K562 (cell line): ENCODE data around the gene NRCAM. TPM values are rescaled to one million over a fixed set of nuclear protein-coding genes. Genes with fewer than 3 reads are reported as not detected.
A peak's percentile ranks its signal among the peaks of the same experiment; 100 is the strongest.

Experiments used
- CEBPG ChIP-seq, 3 experiments: fragments of 200-800 bp in 1 of 3; sonication (Bioruptor generic) in 1 of 3; sonication (generic) in 1 of 3; formaldehyde crosslinking in 1 of 3; IDR thresholded peaks in 2 of 3; conservative IDR thresholded peaks in 1 of 3; 2 replicates each; pipeline versions ENCODE4 v1.6.1 to v1.8.0; 2016 to 2022; ENCODE audit warnings: missing compliant biosample characterization in 2 of 3, missing genetic modification characterization in 2 of 3, mild to moderate bottlenecking in 1 of 3, missing genetic modification reagents in 1 of 3
- CHD7 ChIP-seq: fragments of 200-600 bp; sonication (generic); IDR thresholded peaks from one replicate; pipeline ENCODE4 v1.6.1; 2012; ENCODE audit warnings: mild to moderate bottlenecking, low read depth, low read length, inconsistent platforms
- HNRNPL ChIP-seq: fragments of 200-400 bp; formaldehyde crosslinking; IDR thresholded peaks from 2 replicates; pipeline ENCODE4 v1.6.1; 2017; ENCODE audit warnings: low read depth, mild to moderate bottlenecking, low read length
- ILK ChIP-seq: fragments of 450-650 bp; IDR thresholded peaks from 2 replicates; pipeline ENCODE4 v1.6.1; 2016; ENCODE audit warnings: missing genetic modification characterization, low read depth, mild to moderate bottlenecking, missing compliant biosample characterization, moderate library complexity, borderline replicate concordance
- MBD1 ChIP-seq: fragments of 250-450 bp; sonication (Bioruptor Pico); IDR thresholded peaks from 2 replicates; pipeline ENCODE4 v1.8.0; 2022; ENCODE audit warnings: inconsistent platforms
- RBM15 ChIP-seq: fragments of 200-400 bp; formaldehyde crosslinking; IDR thresholded peaks from 2 replicates; pipeline ENCODE4 v1.6.1; 2018; ENCODE audit warnings: mild to moderate bottlenecking, low read length, moderate library complexity; ENCODE audit not compliant: insufficient read depth
- SREBF1 ChIP-seq: fragments of 150-350 bp; IDR thresholded peaks from 2 replicates; pipeline ENCODE4 v1.6.1; 2014; ENCODE audit warnings: antibody characterized with exemption, low read depth, low read length, borderline replicate concordance
- THRAP3 ChIP-seq: fragments of 450-650 bp; IDR thresholded peaks from 2 replicates; pipeline ENCODE4 v1.6.1; 2016; ENCODE audit warnings: mild to moderate bottlenecking, inconsistent platforms, borderline replicate concordance
- ZBTB34 ChIP-seq: fragments of 250-450 bp; sonication (Bioruptor Pico); IDR thresholded peaks from 2 replicates; pipeline ENCODE4 v1.8.0; 2021; ENCODE audit warnings: mild to moderate bottlenecking, moderate library complexity
- polyA plus RNA-seq, 8 experiments: library from polyadenylated mRNA; depleted of rRNA in 4 of 8; stranded (reverse) in 5 of 8; unstranded in 3 of 8; fragments of >200 nt; fragmentation: Nextera tagmentation in 2 of 8; fragmentation: Illumina TruSeq in 1 of 8; extraction: Ambion mirVana in 2 of 8; extraction: Trizol in 1 of 8; gene quantifications; 2 replicates each; pipeline versions ENCODE4 v1.2.1 to v1.2.3, GENCODE V29; 2011 to 2014; ENCODE audit warnings: inconsistent platforms in 1 of 8, missing spikeins in 1 of 8
- total RNA-seq, 7 experiments: library from RNA; depleted of rRNA in 6 of 7; stranded (reverse); fragments of >200 nt in 6 of 7; fragmentation: Illumina TruSeq in 2 of 7; extraction: Trizol in 2 of 7; gene quantifications; 2 replicates each; pipeline versions ENCODE4 v1.2.1 to v1.2.3, GENCODE V29; 2011 to 2021; ENCODE audit warnings: low replicate concordance in 1 of 7

The NRCAM gene
- total and polyA plus RNA-seq, 9 of the 15 experiments (the other 6 are each of a cell fraction or from before 2014, with no cell fraction given), result 0.03 to 0.54 (median 0.12) TPM; not detected in 1

- no peak for TF ChIP-seq CHD7
- no peak for TF ChIP-seq ILK (tag)
- TF ChIP-seq SREBF1, result no peak
- TF ChIP-seq THRAP3, result no peak; the same call in 1 of the 2 replicates
- no peak for TF ChIP-seq RBM15
- TF ChIP-seq ZBTB34, result no peak
- TF ChIP-seq HNRNPL, result no peak
- TF ChIP-seq CEBPG (CRISPR knock-in tag; IDR thresholded peaks at IDR 0.05), result no peak
- TF ChIP-seq CEBPG (tag; conservative IDR thresholded peaks at IDR 0.05 in 1 of 2, IDR thresholded peaks at IDR 0.05 in 1 of 2), result 0 out of 4 replicates have a peak, but pooled peaks of 1 of the 2 experiments have one; percentile 5
- TF ChIP-seq MBD1 (CRISPR knock-in tag), result no peak
Measured at GRCh38 chr7:108103558-108104298, 352.5 kb downstream of the NRCAM start (continued).
